Skeletal muscle satellite cell (primary cell): ENCODE measurements around the gene RALB.

Source experiments
- H3K27me3 ChIP-seq: 2 replicates; pipeline ENCODE4 v1.7.0; 2013; ENCODE audit warnings: low read length; ENCODE audit not compliant: control insufficient read depth, insufficient read depth
- H3K36me3 ChIP-seq: 2 replicates; pipeline ENCODE4 v1.7.0; 2013; ENCODE audit warnings: mild to moderate bottlenecking, control low read depth, low read length; ENCODE audit not compliant: insufficient read depth
- H3K4me1 ChIP-seq: 2 replicates; pipeline ENCODE4 v1.7.0; 2013; ENCODE audit warnings: low read length; ENCODE audit not compliant: control insufficient read depth, insufficient read depth
- H3K4me2 ChIP-seq: 2 replicates; pipeline ENCODE4 v1.7.0; 2013; ENCODE audit warnings: mild to moderate bottlenecking, low read length
- H3K4me3 ChIP-seq: 2 replicates; pipeline ENCODE4 v1.7.0; 2013; ENCODE audit warnings: low read length
- H3K9ac ChIP-seq: 2 replicates; pipeline ENCODE4 v1.7.0; 2013; ENCODE audit warnings: mild to moderate bottlenecking, low read depth, low read length, moderate library complexity
- H3K9me3 ChIP-seq: replicated peaks from 2 replicates; pipeline ENCODE4 v1.7.0; 2013; ENCODE audit warnings: mild to moderate bottlenecking, control low read depth, low read length

Gene RALB

GRCh38 chr2:120323214-120323613, 70.6 kb downstream of the RALB start:
- Histone ChIP-seq H3K9me3 (no peaks in the 10 kb centered on the region), H3K4me1 (peaks cover 6% of the 10 kb centered on the region), H3K4me3 (no peak overlapping the region), H3K36me3 (no peaks in the 10 kb centered on the region), H3K27me3 (peaks cover 57% of the 10 kb centered on the region), H3K9ac (no peak overlapping the region), H3K4me2 (peak overlapping the region; percentile 58)

- Histone ChIP-seq H3K36me3 (no peaks in the 10 kb centered on the region), H3K4me3 (no peak overlapping the region), H3K27me3 (peaks cover 59% of the 10 kb centered on the region), H3K4me1 (peaks cover 6% of the 10 kb centered on the region), H3K9ac (no peak overlapping the region), H3K9me3 (no peaks in the 10 kb centered on the region), H3K4me2 (no peak overlapping the region)
Measured at GRCh38 chr2:120323807-120324399, 71.3 kb downstream of the RALB start.

- H3K9ac ChIP-seq, result no peak overlapping the region
- peaks cover 6% of the 10 kb centered on the region for H3K4me1 ChIP-seq
- H3K4me3 ChIP-seq, result no peak overlapping the region
- H3K4me2 ChIP-seq, result no peak overlapping the region
- no peaks in the 10 kb centered on the region for H3K9me3 ChIP-seq
- peaks cover 65% of the 10 kb centered on the region for H3K27me3 ChIP-seq
- H3K36me3 ChIP-seq, result no peaks in the 10 kb centered on the region
Measured at GRCh38 chr2:120324933-120325332, 72.3 kb downstream of the RALB start.

GRCh38 chr2:120326066-120326465, 73.4 kb downstream of the RALB start:
- H3K36me3 ChIP-seq, result no peaks in the 10 kb centered on the region
- no peak overlapping the region for H3K4me3 ChIP-seq
- H3K4me1 ChIP-seq, result peaks cover 6% of the 10 kb centered on the region
- H3K27me3 ChIP-seq, result peaks cover 70% of the 10 kb centered on the region
- H3K4me2 ChIP-seq, result no peak overlapping the region
- no peaks in the 10 kb centered on the region for H3K9me3 ChIP-seq
- no peak overlapping the region for H3K9ac ChIP-seq

GRCh38 chr2:120330946-120331822, 78.5 kb downstream of the RALB start:
- Histone ChIP-seq H3K9me3 (no peaks in the 10 kb centered on the region), H3K4me2 (no peak overlapping the region), H3K36me3 (no peaks in the 10 kb centered on the region), H3K4me3 (no peak overlapping the region), H3K27me3 (peaks cover 86% of the 10 kb centered on the region), H3K4me1 (no peaks in the 10 kb centered on the region), H3K9ac (no peak overlapping the region)

- Histone ChIP-seq H3K4me2 (no peak overlapping the region), H3K4me1 (no peaks in the 10 kb centered on the region), H3K36me3 (no peaks in the 10 kb centered on the region), H3K4me3 (no peak overlapping the region), H3K9me3 (no peaks in the 10 kb centered on the region), H3K9ac (no peak overlapping the region), H3K27me3 (peaks cover 87% of the 10 kb centered on the region)
Measured at GRCh38 chr2:120331903-120332302, 79.3 kb downstream of the RALB start.

- Histone ChIP-seq H3K36me3 (no peaks in the 10 kb centered on the region), H3K4me1 (no peaks in the 10 kb centered on the region), H3K4me3 (no peak overlapping the region), H3K9ac (no peak overlapping the region), H3K27me3 (peaks cover 82% of the 10 kb centered on the region), H3K4me2 (no peak overlapping the region), H3K9me3 (no peaks in the 10 kb centered on the region)
Measured at GRCh38 chr2:120332384-120332783, 79.7 kb downstream of the RALB start.

- H3K27me3 ChIP-seq, result peaks cover 74% of the 10 kb centered on the region
Measured at GRCh38 chr2:120334068-120334467, 81.4 kb downstream of the RALB start.

GRCh38 chr2:120336749-120337148, 84.1 kb downstream of the RALB start:
- H3K4me2 ChIP-seq, result no peak overlapping the region
- no peak overlapping the region for H3K4me3 ChIP-seq
- no peaks in the 10 kb centered on the region for H3K4me1 ChIP-seq
- peaks cover 71% of the 10 kb centered on the region for H3K27me3 ChIP-seq
- no peak overlapping the region for H3K9ac ChIP-seq
- H3K9me3 ChIP-seq, result no peaks in the 10 kb centered on the region
- no peaks in the 10 kb centered on the region for H3K36me3 ChIP-seq

More at GRCh38 chr2:120334068-120334467, 81.4 kb downstream of the RALB start:
- Histone ChIP-seq H3K36me3 (no peaks in the 10 kb centered on the region), H3K4me2 (no peak overlapping the region), H3K9me3 (no peaks in the 10 kb centered on the region), H3K4me3 (no peak overlapping the region), H3K4me1 (no peaks in the 10 kb centered on the region), H3K9ac (no peak overlapping the region)

GRCh38 chr2:120338015-120338414, 85.4 kb downstream of the RALB start:
- Histone ChIP-seq H3K9me3 (no peaks in the 10 kb centered on the region), H3K36me3 (no peaks in the 10 kb centered on the region), H3K4me2 (no peak overlapping the region), H3K9ac (no peak overlapping the region), H3K4me3 (no peak overlapping the region), H3K27me3 (peaks cover 72% of the 10 kb centered on the region), H3K4me1 (no peaks in the 10 kb centered on the region)

- H3K27me3 ChIP-seq, result peaks cover 73% of the 10 kb centered on the region
- H3K9me3 ChIP-seq, result no peaks in the 10 kb centered on the region
- no peak overlapping the region for H3K4me2 ChIP-seq
- no peak overlapping the region for H3K9ac ChIP-seq
- peaks cover 22% of the 10 kb centered on the region for H3K4me1 ChIP-seq
- H3K36me3 ChIP-seq, result no peaks in the 10 kb centered on the region
- H3K4me3 ChIP-seq, result no peak overlapping the region
Measured at GRCh38 chr2:120341977-120342376, 89.3 kb downstream of the RALB start.

GRCh38 chr2:120342446-120342845, 89.8 kb downstream of the RALB start:
- H3K4me3 ChIP-seq, result no peak overlapping the region
- H3K4me2 ChIP-seq, result no peak overlapping the region
- peaks cover 76% of the 10 kb centered on the region for H3K27me3 ChIP-seq
- H3K36me3 ChIP-seq, result no peaks in the 10 kb centered on the region
- H3K4me1 ChIP-seq, result peaks cover 23% of the 10 kb centered on the region
- no peak overlapping the region for H3K9ac ChIP-seq
- H3K9me3 ChIP-seq, result no peaks in the 10 kb centered on the region
